Measurements from ENCODE around the gene IPO11.

The IPO11 gene

DNA sequence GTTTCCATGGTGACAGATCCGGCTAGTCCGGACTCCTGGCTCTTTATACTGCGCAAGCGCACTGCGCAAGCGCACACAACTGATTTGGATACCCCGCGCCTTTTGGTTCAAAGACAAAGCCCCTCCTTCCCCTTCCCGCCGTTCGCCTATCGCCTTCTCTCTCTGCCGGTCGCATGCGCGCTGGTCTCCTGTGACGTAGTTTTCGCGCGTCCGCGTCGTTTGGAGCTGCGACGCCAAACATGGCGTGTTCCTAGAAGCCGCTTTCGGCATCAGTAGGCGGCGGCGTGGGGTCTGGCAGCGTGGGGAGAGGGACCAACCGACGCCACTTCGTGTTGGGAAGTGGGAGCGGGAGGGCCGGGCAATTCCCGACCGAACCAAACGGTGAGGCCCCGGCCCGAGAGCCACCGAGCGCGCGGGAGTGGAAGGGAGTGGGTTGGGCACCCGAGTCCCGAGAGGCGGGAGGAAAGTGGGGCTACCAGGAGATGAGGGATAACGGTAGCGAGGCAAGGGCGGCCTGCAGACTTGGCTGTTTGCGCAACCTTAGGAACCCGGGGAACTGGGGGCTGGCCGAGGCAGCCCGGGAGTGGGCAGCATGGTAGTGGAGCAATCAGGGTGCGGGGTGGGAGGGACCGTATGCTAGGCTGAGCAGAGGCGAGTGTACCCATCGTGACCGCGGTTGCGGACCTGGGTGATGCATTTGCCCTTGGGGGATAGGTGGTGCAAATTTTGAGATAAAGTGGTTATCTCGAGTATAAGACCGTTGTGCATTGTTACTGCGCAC lies at the start of gene IPO11:
IPO11 (plus strand) TSS at position 215 of the 781 bp plus-strand sequence. CDS start 24,517 bp downstream, outside the sequence.
- DNase-seq: peak; percentile 100

DNA sequence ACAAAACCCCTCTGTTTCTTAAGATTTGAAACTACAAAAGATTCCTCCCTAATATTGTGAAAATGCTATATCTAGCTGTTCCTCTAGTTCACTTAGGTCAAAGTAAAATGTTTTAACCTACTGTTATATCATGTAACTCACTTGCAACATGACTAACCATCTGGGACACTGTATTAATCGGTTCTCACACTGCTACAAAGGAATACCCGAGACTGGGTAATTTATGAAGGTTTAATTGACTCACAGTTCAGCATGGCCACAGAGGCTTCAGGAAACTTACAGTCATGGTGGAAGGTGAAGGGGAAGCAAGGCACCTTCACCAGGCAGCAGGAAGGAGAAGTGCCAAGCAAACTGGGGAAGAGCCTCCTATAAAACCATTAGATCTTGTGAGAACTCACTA lies 43.5 kb upstream of the IPO11 start:
- DNase-seq: peak; percentile 8

DNA sequence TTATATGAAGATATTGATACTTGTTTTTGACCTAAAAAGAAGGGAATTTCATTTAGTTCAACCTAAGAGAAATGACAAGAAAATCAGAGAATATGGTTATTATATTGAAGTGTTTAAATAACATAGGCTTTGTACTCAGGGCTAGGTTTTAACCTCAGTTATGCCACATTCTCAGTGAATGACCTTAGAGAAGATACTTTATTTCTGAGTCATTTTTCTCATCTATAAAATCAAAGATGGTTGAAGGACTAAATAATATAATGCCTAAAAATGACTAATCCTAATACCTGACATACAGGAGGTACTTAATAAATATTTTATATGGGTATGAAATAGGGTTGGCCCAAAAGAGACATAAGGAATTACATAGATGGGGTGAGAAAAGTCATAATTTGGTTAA lies 41.2 kb upstream of the IPO11 start:
- DNase-seq: no peak

DNA sequence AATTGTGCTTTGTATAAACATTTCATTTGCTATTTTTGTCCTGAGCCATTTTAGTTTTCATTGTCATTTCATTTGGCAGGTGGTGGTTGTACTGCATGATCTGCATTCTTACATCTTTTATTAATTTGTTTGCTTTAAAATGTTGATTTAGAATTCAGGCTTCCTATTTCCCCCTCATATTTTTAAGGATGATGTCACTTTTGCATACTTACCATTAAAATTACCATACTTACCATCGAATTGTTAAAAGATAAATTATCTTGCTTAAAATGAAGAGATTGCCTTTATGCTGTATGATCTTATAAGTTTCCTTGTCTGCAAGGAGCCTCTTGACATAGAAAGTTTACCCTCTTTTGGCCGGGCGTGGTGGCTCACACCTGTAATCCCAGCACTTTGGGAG lies 40.0 kb upstream of the IPO11 start:
- no peak for DNase-seq

DNA sequence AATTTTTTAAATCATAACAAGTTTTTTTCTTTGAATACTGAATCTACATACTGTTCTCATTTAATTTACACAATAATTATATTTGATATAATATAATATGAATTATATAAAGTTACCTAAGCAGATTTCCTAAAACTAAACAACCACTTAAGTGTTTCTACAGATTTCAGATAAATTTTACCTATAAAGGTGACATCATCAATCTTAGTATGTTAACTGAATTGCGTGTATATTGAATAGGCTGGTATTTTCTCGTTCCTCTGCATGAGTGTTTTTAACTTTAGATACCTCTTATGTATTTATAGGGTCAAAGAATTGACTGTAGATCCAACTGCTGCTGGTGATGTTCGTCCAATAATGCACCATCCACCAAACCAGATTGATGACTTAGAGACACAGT lies 39.2 kb upstream of the IPO11 start:
- no peak for DNase-seq

DNA sequence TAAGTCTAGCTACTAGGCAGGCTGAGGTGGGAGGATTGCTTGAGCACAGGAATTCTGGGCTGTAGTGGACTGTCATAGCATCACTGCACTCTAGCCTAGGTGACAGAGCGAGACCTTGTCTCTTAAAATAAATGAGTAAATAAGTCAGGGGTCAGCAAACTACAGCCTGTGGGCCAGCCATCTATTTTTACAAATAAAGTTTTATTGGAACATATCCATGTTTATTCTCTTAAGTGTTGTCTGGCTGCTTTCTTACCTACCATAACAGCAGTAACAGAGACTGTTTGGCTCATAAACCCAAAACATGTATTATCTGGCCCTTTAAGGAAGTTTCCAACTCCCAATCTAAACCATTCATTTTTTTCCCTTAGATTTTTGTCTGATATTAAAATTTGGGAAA lies 38.5 kb upstream of the IPO11 start:
- DNase-seq: no peak

DNA sequence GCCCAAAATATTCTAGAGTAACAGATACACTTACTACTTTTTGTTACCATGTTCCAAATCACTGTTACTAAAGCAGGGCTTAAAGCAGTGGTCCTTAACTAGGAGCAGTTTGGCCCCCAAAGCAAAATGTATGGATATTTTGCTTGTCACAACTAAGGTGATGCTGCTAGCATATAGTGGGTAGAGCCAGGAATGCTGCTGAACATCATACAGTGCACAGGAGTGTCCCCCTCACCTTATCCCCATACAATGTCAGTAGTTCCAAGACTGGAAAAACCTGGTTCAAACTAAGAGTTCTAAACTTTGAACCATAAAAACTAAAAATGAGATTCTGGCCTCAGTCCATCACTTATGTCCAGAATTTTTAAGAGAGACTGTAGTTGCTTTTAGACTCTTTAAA lies 36.9 kb upstream of the IPO11 start:
- DNase-seq: no peak

DNA sequence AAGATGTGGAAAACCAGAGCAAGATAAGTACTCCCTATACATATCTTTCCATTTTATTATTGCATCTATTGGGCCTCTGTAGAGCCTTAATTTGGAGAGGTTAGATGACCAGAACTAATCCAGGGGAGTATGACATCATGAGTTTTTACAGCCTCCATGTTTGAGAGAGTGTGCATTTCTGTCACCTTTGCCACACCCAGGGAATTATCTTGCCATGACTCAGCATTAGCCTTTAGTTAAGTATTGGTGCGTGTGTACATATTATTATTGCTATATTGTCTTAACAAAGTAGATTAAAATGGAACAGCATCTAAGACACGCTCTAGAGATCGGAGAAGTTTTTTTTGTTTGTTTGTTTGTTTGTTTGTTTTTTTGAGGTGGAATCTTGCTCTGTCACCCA lies 36.5 kb upstream of the IPO11 start:
- DNase-seq: no peak

DNA sequence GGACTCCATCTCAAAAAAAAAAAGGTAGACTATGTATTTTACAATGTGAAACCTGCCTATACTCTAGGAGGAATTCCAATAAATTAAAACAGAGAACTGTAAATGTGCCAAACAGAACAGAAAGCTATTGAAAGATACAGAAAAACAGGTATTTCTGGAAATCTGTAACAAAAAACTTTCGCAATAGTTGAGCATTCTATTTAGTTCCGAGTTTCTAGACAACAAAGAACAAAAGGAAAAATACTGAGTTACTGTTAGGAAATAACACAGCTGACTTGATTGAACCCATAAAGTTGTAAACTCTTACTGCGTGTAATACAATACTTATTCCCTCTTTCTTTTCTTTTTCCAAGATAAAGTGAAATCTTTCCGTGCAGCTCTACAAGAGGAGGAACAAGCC lies 27.4 kb upstream of the IPO11 start:
- DNase-seq: no peak

DNA sequence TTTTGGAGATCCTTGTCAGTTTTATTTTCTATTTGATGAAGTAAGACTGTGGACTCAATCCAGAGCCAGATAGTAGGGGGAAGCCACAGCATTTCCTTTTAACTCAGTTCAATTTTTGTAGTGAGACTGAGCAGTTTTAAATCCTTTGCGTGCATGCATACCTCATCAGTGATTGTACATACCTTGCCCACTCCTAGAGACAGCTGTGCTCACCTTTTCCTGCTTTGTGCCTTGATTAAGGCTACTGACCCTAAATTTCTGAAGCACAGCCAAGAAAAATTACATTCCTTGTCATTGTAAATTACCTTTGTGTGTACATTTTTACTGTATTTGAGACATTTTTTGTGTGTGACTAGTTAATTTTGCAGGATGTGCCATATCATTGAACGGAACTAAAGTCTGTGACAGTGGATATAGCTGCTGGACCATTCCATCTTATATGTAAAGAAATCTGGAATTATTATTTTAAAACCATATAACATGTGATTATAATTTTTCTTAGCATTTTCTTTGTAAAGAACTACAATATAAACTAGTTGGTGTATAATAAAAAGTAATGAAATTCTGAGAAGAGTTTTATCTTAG lies 26.7 kb upstream of the IPO11 start:
- no peak for DNase-seq

DNA sequence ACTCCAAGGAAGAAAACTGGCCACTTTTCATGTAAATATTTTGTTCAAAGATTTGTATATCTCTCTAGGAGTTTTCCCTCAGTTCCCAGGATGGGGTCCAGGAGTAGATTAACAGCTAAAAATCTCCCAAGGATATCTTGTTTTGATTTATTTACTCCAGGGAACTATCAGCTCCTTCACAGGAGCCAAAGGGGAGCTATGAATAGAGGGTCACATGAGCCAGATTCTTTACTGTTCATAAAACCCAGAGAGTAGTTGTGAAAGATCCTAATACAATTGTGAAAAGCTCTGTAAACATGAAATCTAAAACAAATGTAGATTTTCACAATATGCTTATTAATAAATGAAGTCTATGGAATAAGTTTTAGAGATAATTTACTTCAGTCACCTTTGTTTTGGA lies 25.7 kb upstream of the IPO11 start:
- no peak for DNase-seq

DNA sequence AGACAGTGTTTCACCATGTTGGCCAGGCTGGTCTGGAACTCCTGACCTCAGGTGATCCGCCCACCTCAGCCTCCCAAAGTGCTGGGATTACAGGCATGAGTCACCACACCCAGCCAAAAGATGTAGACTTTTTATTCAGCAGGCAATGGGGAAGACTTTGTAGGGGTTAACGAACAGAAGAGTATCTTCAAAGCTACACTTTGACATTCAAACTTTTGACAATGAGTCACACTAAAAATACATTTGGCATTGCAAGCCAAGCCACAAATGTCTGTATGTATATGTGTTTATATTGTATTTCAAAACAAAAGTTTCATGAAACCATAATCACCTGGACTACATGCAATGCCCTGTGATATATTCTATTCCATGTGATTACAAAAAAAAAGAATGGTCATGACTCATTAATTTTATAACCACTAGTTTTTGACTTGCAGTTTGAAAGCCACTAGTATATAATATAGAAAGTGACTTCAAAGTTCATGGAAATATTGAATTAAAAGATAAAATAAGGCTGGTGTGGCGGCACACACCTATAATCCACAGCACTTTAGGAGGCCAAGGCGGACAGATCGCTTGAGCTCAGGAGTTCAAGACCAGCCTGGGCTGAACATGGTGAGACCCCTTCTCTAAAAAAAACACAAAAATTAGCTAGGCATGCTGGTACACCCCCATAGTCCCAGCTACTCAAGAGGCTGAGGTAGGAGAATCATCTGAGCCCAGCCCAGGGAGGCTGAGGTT lies 17.2 kb upstream of the IPO11 start:
- DNase-seq: no peak

DNA sequence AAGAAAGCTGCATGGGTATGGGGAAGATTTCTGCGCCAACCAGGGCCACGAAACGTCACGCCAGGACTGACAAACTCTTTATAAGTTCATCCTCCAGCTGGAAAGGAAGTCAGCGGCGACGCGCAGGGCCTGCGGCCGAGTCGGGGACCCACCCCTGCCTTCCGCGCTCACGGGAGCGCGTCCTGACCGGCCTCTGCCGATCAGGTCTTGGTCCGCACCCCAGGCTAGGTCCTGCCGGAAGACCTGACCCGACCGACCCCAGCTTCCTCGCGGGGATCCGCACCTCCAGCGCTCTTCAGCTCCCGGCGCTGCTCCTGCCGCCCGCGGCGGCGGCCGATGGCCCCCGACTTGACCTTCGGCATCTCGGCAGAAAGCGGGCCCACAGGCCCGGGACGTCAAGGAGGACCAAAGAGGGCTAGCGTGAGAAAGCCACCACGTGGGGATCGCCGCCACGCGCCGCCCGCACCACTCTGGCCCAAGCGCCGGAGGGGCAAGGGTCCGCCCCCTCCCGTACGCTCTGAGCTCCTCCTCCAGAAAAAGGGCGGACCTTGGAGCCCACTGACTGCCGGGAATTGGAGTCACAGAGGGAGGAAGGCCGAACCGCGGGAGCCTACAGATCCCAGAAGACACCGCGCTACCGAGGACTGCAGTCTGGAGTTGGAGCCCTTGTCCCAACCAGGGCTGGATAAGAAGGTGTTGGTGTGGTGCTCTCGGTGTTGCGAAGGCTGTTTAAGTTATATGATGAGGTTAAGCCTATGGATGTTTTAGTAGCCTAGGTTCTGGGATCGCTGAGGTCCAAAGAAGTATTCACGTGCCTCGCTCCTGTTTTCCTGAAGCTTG lies 8.9 kb upstream of the IPO11 start, which contains the start of gene DIMT1:
DIMT1 (minus strand) TSS at position 495 of the 840 bp plus-strand sequence; CDS start at position 362, 133 bp downstream.
- peak; percentile 98 for DNase-seq

DNA sequence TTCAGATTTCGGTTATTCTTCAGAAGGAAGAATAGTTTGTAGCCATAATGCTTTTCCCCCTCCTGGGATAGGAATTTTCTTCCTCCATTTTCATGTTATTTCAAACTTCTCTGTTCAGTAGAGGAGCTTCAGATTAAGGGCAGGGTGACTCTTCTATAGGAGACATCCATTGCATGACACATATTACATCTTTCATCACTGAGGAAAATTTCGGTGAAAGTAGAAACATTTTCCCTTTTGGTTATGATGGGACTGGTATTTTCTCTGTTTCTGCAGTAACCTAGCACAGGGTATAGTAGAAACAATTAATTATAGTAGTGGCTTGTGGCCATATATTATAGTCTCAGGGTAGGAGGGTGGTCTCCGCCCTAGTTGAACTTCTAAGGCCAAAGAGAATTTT lies 1.1 kb downstream of the IPO11 start:
- no peak for DNase-seq

DNA sequence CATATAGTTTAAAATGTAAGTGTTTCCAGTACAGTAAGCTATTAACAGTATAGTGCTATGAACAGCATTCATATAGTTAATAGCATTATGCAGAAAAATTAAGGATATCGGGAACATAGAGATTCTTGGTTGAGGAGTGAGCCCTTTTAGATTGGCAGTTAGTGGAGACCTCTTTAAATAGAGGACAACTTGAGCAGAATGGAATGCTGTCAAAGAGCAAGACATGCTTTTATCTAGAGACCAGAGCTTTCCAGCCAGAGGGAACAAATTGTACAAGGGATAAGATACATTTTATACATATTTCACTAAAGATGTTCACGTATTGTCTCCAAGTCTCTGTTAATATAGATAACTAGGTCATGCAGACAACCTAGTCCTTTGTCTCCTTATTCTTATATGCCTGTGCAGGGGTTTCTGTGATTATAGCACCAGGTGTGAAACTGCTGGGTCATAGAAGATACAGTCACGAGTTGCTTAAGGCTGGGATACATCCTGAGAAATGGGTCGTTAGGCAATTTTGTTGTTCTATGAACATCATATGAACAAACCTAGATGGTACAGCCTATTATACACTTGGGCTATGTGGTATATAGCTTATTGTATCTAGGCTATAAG lies 6.0 kb downstream of the IPO11 start:
- DNase-seq: no peak

DNA sequence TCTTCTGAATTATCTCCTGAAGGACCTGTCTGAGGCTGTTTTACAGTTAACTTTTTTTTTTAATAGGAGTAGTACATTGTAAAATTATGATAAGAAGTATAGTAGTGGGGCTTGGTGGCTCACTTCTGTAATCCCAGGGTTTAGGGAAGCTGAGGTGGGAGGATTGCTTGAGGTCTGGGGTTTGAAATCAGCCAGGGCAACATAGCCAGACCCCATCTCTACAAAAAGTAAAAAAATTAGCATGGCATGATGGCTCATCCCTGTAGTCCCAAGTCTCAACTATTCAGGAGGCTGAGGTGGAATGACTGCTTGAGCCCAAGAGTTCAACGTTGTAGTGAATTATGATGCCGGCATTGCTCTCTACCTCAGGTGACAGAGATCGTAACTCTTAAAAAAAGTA lies 7.0 kb downstream of the IPO11 start:
- DNase-seq: no peak

DNA sequence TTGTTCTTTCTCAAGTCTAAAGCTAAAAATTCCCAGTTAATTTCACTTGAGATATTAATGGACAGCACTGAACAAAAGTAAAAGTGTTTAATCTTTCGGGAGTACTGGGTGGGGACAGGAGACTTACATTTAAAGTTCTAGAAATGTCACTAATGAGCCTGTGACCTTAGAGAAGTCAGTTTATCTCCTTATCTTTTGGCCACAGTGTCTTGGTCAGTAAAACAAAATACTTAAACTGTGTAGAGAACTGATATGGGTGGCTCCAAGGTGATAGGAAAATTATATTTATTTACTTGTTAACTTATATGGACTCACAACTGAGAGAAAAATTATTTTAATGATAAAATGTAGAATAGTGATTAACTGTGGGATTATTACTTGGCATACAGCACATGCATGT lies 8.9 kb downstream of the IPO11 start:
- DNase-seq: no peak

DNA sequence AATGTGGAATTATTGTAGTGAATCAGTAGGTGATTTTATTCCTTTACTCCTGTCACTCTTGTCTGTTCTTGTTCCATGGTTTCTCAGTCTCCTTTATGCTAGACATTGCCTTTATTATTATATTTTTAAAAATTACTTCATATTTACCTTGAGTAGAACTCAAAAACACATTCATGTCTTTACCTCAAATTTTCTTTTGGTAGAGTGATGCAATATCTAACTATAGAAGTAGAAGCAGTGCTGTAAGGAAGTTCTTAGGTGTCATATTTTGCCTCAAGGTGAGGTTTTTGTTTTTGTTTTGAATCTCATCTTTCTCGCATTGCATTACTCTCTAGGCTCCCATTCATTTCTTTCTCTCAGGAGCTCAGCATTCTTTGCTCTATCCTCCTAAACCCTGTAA lies 12.2 kb downstream of the IPO11 start:
- no peak for DNase-seq

DNA sequence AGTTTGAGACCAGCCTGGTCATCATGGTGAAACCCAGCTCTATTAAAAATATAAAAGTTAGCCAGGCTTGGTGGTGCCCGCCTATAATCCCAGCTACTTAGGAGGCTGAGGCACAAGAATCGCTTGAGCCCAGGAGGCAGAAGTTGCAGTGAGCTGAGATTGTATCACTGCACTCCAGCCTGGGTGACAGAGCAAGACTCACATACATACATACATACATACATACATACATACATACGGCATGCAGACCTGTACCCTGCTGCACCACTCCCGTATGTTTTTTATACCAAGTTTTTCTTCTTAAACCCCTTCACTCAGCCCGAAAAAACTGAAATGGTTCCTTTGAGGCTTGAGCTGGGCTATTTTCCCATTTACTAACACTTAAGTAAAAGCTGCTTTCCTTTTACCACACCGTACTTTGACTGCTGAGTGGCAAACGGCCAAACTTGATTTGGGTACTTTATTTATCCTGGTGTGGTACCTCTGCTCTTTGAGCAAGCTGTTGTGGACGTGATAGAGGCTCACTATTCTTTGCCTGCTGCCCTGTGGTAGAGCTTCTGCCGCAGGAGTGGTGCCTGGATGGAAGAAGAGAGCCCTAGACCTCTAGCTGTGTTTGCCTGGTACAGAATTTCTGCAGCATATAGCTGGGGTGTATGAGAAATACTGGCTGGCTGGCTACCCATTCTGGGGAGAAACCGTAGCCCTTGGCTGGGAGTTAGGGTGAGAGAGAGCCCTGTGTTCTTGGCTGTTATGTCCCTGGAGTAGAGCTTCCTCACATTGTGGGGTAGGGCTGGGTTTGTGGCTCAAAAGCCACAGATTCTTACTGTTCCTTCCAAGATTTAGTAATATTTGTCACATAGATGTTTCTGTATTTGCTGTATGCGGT lies 19.4 kb downstream of the IPO11 start:
- DNase-seq: no peak

DNA sequence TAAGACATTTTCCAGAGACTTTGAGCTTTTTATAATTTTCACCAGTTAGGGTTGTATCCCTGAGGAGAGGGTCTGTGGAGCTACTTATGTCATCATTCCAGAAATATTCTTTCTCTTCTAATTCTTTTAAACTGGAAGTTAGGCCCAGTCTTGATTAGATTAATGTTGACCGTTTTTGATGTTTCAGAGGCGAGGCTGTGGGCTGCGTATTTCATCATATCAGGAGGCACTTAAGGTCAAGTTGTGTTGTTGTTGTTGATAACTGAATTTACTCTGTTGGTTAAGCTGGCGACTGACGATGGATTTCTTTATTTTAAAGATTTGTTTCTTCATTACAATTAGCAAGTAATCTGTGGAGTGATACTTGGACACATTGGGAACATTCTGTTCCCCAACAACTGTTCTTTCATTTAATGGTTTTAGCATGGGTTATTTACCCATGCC lies 20.1 kb downstream of the IPO11 start:
- DNase-seq: no peak

DNA sequence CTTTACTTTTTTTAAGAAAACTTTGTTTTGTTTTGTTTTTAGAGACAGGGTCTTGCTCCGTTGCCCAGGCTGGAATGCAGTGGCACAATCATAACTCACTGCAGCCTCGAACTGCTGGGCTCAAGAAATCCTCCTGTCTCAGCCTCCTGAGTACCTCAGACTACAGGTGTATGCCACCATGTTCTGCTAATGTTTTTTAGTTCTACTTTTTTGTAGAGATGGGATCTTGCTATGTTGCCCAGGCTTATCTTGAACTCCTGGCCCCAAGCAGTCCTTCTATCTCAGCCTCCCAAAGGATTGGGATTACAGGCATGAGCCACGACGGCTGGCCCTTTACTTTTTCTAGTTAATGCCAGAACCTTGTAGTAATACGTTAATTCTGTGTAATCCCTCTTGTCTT lies 36.0 kb downstream of the IPO11 start:
- no peak for DNase-seq
